ENCODE data around the gene PLEKHG3.

The PLEKHG3 gene

GRCh38 chr14:64764641-64765520 lies 60.7 kb downstream of the PLEKHG3 start:
- DNase-seq (ENCODE audit: low spot score), result peak; percentile 51

DNA sequence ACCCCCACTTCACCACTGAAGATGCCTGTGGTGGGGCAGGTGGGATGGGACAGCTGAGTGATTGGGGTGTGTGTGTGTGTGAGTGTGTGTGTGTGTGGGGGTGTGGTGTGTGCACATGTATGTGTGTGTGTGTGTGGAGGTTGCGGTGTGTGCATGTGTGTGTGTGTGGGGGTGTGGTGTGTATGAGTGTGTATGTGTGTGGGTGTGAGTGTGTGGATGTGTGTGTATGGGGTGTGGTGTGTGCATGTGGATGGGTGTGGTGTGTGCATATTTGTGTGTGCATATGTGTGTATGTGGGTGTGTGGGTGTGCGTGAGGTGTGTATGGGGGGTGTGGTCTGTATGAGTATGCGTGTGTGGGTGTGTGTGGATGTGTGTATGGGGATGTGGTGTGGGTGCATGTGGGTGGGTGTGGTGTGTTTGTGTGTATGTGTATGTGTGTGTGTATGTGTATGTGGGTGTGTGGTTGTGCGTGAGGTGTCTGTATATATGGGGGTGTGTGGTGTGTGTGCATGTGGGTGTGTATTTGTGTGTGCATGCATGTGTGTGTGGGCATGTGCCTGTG lies 61.6 kb downstream of the PLEKHG3 start:
- DNase-seq (ENCODE audit: low spot score), result no peak

DNA sequence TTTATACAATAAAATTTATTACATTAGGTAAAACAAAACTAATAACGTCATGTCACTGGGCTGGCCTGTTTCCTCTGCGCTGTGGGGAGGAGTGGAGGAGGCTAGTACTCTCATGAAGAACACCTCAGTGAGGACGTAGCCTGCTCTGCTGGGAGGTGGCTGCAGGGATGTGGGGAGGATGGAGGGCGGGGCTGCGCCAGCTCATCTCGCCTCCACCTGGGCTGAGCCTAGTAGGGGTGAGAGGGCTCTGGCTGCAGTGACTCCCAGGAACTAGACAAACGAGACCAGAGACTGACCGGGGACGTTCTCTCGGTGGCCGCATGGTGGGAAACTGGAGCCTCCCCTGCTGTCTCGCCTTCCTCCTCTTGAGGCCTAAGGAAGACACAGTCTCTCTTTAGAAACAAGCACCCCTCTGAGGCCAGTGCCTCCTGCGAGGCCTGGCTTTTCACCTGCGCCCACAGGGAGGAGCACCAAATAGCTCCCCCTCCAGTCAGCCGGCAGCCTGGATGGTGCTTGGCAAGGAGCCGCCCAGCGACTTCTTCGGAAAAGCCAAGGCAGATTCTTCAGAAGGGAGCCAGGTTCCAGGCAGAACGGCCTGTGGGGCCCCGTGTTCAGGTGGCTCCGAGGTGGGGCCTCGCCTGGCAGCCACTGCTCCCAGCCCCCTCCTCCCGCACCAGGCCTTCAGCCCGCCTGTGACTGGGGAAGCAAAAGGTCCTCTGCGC lies 62.4 kb downstream of the PLEKHG3 start:
- DNase-seq (ENCODE audit: low spot score), result peak; percentile 45

- DNase-seq (ENCODE audit: low spot score), result no peak
These were observed 63.2 kb downstream of the PLEKHG3 start for GRCh38 chr14:64767215-64767964.

DNA sequence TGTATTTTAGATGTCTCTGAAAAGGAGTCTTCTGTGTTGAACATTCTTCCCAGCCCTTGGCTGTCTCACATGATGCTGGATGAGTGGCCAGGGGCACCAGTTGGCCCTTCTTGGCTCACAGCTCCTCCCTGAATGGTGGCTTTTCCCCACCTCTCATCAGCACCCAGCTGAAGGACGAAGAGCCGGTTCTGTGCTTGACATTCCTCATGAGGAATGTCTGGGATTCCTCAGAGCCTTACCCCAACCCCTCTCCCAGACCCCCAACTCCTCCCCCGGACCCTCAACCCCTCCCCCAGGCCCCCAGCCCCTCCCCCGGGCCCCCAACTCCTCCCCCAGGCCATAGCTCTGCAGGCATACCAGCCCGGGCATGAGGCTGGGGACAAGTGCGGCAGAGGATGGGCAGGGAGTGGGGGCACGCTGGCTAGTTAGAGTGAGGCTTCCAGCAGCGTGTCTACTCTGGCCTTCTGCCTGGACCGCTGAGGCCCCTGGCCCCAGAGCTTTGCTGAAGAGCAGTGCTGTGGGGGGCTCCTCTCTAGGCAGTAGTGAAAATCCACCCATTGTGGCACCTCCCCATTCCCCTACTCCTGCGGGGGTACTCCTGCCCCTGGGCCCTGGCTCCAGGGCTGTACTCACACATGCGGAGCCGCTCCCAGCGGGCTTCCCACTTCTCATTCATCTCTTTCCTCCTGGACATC lies 64.3 kb downstream of the PLEKHG3 start:
- DNase-seq (ENCODE audit: low spot score), result no peak

DNA sequence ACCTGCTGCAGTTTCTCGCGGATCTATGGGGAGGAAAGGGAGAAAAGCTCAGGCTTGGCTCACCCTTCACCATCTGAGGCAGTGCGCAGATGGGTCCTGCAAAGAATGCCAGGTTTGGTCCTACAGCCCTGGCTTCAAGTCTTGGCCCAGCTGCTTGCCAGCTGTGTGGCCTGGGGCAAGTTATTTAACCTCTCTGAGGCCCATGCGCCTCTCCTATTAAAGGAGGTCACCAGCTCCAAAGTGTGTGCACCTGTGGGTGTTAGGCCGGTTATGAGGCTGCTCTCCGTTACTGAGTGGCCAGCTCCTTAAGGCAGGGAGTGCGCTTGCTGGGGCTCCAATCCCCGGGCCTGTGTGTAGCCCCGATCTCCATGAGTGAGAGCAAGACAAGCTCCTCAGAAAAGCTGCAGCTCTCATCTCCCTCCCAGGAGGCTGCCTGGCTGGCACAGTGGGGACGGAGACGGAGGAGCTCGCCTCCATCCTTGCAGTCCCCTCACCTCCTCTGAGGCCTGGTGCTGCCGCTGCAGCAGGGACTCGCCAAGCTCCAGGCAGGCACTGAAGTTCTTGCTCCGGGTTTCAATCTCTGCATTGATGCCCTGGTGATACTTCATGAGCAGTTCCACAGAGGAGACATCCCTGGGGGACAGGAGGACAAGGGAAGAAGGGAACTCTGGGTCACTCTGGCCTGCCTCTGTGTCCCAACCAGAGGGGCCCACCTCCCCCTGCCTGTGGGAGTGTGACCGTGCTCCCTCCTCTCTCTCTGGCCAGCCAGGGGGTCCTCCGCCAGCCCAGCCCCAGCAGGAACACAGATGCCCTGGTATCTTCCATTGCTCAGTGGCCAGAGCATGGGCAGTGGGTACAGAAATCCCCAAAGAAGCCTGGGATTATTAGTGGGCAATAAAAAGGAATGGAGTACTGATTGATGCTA lies 65.1 kb downstream of the PLEKHG3 start:
- DNase-seq (ENCODE audit: low spot score), result no peak

DNA sequence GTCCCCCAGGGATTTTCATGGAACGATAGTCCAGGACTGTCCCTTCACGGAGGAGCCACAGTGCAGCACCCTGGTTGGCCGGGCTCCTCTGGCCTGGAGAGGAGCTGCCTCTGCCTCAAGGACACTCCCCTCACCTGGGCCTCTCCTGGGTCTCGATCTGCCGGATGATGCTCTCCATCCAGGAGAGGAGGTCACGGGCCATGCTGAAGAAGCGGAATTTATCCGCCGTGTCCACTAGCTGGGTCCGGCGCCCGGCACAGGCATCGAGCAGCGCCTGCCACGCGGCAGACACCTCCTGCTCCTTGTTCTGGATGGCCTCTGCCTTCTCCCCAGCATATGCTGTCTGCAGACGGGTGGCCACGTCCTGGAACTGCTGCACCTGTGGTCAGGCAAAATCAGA lies 66.5 kb downstream of the PLEKHG3 start:
- no peak for DNase-seq (ENCODE audit: low spot score)

- DNase-seq (ENCODE audit: low spot score), result no peak
These were observed 66.9 kb downstream of the PLEKHG3 start for GRCh38 chr14:64771161-64771560.

DNA sequence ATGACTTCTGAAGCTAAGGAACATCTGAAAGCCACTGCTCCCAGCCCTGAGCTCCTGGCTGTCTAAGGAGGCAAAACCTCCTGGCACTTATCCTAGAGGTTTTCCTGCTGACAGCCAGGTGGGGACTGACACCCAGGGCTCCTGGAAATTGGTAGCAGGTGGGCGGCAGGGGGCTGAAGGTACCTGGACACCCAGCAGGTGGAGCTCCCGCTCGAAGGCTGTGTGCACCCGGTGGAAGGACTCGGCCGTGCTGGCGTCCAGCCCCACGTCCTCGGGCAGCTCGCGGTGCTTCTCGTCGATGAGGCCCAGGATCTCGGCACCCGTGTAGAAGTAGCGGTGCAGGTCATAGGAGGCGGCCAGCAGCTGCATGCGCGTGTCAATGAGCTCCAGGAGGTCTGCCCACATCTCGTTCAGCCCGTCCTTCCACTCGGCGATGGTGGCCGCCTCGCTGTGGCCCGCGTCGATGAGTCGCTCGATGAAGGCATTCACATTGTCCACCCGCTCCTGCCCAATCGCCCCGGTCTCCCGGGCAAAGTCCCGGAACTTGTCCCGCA lies 68.2 kb downstream of the PLEKHG3 start:
- DNase-seq (ENCODE audit: low spot score), result no peak

DNA sequence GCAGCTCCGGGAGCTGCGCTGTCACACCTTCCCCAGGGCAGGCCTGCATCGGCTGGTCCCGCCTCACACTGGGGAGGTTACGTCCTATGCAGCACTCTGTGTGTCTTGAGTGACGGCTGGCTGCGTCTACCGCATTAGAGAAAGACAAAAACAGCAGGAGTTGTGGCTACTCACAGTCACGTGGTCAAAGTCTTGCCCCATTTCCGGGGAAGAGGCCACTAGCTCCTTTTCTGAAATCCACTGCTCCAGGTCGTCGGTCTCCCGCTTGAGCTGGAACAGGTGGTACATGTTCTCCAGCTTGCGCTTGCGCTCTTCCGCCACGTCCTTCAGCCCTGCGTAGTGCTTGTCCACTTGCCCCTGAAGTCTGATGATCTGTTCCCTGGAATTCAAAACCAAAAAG lies 68.8 kb downstream of the PLEKHG3 start:
- DNase-seq (ENCODE audit: low spot score), result no peak

GRCh38 chr14:64773577-64773976 lies 69.4 kb downstream of the PLEKHG3 start:
- DNase-seq (ENCODE audit: low spot score), result no peak

GRCh38 chr14:64774272-64774671 lies 70.0 kb downstream of the PLEKHG3 start:
- DNase-seq (ENCODE audit: low spot score), result no peak

GRCh38 chr14:64775081-64775777 lies 71.0 kb downstream of the PLEKHG3 start:
- DNase-seq (ENCODE audit: low spot score), result no peak

- no peak for DNase-seq (ENCODE audit: low spot score)
These were observed 73.2 kb downstream of the PLEKHG3 start for GRCh38 chr14:64777461-64777860.

DNA sequence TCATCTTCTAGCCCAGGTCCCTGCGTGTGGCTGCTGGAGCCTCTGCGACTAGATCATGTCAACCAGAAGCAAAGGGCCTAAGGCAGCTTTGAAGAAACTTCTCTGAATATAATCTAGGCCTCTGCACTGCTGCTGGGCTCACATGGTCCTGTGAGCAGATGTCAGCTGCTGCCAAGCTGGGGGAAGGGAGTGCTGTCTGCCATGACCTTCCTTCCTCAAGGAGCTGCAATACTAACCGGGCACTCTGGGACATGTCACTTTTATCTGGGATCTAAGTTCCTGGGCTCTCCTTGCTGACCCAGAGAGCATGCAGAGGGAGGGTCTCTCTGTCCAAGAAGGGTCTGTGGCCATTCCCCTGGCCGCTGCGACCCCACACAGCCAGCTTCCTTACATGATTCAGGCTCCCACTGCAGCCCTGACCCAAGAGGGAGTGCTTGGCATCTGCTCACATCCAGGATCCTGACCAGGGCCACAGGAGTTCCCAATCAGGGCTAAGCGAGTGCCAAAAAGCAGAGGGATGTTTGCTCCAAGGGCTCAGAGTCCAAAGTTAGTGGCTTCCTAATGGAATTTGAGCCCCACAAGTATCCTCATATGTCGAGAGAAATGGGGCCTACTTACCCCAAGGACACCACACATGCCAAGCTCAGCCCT lies 74.0 kb downstream of the PLEKHG3 start:
- DNase-seq (ENCODE audit: low spot score), result no peak

GRCh38 chr14:64779472-64779871 lies 75.2 kb downstream of the PLEKHG3 start:
- no peak for DNase-seq (ENCODE audit: low spot score)

GRCh38 chr14:64782196-64782595 lies 78.0 kb downstream of the PLEKHG3 start:
- DNase-seq (ENCODE audit: low spot score), result no peak

- no peak for DNase-seq (ENCODE audit: low spot score)
These were observed 79.8 kb downstream of the PLEKHG3 start for GRCh38 chr14:64784006-64784405.

Measured in SW480 (cell line).